GM15510 (cell line): ENCODE data around the gene TMEM126B.

Experiments
- POLR2A ChIP-seq: IDR thresholded peaks from 3 replicates; pipeline ENCODE4 v1.6.1; 2011; ENCODE audit warnings: borderline replicate concordance; ENCODE audit not compliant: insufficient read length; ENCODE audit errors: extremely low read depth

TMEM126B gene

GRCh38 chr11:85627998-85628770, at the start of gene TMEM126B:
Gene TMEM126B, plus strand, starts transcription at chr11:85628593. Its CDS starts 15 bp downstream, at chr11:85628608.
- TF ChIP-seq POLR2A, result peak; percentile 85

GRCh38 chr11:85582111-85582510, 46.3 kb upstream of the TMEM126B start:
- TF ChIP-seq POLR2A, result no peak

GRCh38 chr11:85589373-85589772, 39.0 kb upstream of the TMEM126B start:
- TF ChIP-seq POLR2A, result no peak

GRCh38 chr11:85590848-85591483, 37.4 kb upstream of the TMEM126B start:
- TF ChIP-seq POLR2A, result no peak

GRCh38 chr11:85595285-85595884, 33.0 kb upstream of the TMEM126B start:
- no peak for TF ChIP-seq POLR2A

- no peak for TF ChIP-seq POLR2A
Measured at GRCh38 chr11:85596886-85597285, 31.5 kb upstream of the TMEM126B start.

- TF ChIP-seq POLR2A, result no peak
Measured at GRCh38 chr11:85599083-85599482, 29.3 kb upstream of the TMEM126B start.

- no peak for TF ChIP-seq POLR2A
Measured at GRCh38 chr11:85602526-85603213, 25.7 kb upstream of the TMEM126B start.

- no peak for TF ChIP-seq POLR2A
Measured at GRCh38 chr11:85603220-85603619, 25.2 kb upstream of the TMEM126B start.

GRCh38 chr11:85619499-85619898, 8.9 kb upstream of the TMEM126B start:
- TF ChIP-seq POLR2A, result no peak

- TF ChIP-seq POLR2A, result no peak
Measured at GRCh38 chr11:85620256-85620655, 8.1 kb upstream of the TMEM126B start.

- no peak for TF ChIP-seq POLR2A
Measured at GRCh38 chr11:85626496-85626895, 1.9 kb upstream of the TMEM126B start.

- no peak for TF ChIP-seq POLR2A
Measured at GRCh38 chr11:85627332-85627997, 928 bp upstream of the TMEM126B start, which contains the start of gene DLG2. Gene DLG2, minus strand, starts transcription at chr11:85627344.

- TF ChIP-seq POLR2A, result no peak
Measured at GRCh38 chr11:85628771-85629341, 463 bp downstream of the TMEM126B start.

GRCh38 chr11:85634747-85635146, 6.4 kb downstream of the TMEM126B start:
- TF ChIP-seq POLR2A, result no peak

GRCh38 chr11:85643191-85643614, 14.8 kb downstream of the TMEM126B start:
- no peak for TF ChIP-seq POLR2A
